ENCODE results near the gene RCOR1.

The RCOR1 gene

DNA sequence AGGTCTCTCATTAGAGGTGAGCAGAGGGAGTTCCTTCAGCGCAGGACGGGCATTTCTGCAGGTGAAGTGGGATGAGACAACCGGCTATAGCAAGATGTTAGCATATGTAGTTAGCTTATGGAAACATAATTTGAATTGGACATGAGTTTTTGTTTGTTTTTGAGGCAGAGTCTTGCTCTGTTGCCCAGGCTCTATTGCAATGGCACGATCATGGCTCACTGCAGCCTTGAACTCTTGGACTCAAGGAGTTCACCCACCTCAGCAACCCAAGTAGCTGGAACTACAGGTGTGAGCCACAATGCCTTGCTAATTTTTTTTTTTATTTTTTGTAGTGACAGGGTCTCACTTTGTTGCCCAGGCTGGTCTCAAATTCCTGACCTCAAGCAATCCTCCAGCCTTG, 69.2 kb downstream of the RCOR1 start:
- no peak for TF ChIP-seq CTCF (IDR thresholded peaks at IDR 0.05)
- TF ChIP-seq ZFX (IDR thresholded peaks at IDR 0.05; ENCODE audit: borderline replicate concordance): no peak

GRCh38 chr14:102662636-102663430, 70.4 kb downstream of the RCOR1 start:
- no peak overlapping the region for H3K27ac ChIP-seq
- TF ChIP-seq CTCF (IDR thresholded peaks at IDR 0.05) (no peak), ZFX (IDR thresholded peaks at IDR 0.05; ENCODE audit: borderline replicate concordance) (no peak)

More for the DNA sequence above, 69.2 kb downstream of the RCOR1 start:
- H3K27ac ChIP-seq: no peak overlapping the region

DNA sequence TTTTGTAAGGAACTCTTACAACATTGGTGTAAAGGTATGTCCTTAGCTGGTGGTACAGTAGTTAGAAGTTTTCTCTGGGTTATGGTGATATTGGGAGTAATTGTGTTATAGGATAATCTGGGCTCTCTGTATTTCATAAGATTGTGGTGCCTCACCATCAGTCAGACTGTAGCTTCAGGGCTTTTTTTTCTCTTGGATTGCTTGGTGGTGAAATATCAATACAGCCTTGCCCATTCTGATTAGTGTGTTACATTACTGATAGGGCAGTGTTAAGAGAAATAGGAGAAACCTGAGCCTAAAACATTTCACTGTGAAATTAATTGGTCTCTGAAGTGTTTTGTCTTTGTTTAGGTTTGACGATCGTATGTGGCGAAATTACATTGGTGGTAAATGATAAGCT, 71.0 kb downstream of the RCOR1 start:
- H3K27ac ChIP-seq: no peak overlapping the region
- no peak for TF ChIP-seq ZFX (IDR thresholded peaks at IDR 0.05; ENCODE audit: borderline replicate concordance)
- TF ChIP-seq CTCF (IDR thresholded peaks at IDR 0.05): no peak

GRCh38 chr14:102665621-102666020, 73.2 kb downstream of the RCOR1 start:
- TF ChIP-seq CTCF (IDR thresholded peaks at IDR 0.05) (no peak), ZFX (IDR thresholded peaks at IDR 0.05; ENCODE audit: borderline replicate concordance) (no peak)
- no peak overlapping the region for H3K27ac ChIP-seq

DNA sequence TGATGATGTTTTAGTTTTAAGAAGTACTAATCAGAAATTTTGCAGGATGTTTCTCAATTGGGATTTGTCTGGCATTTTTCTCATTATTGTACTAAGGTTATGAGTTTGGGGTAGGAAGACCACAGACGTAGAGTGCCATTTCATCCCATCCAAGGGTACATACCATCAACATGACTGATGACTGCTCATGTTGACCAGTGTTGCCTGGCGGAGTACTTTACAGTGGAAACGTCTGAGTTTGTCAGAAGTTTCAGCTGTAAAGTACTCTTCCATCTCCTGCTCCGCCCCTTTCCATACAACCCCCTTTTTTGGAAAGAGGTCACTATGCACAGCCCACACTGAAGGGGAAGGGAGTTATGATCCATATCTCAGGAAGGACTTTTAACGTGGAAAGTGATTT, 74.2 kb downstream of the RCOR1 start:
- no peak overlapping the region for H3K27ac ChIP-seq
- TF ChIP-seq CTCF (IDR thresholded peaks at IDR 0.05) (no peak), ZFX (IDR thresholded peaks at IDR 0.05; ENCODE audit: borderline replicate concordance) (no peak)

DNA sequence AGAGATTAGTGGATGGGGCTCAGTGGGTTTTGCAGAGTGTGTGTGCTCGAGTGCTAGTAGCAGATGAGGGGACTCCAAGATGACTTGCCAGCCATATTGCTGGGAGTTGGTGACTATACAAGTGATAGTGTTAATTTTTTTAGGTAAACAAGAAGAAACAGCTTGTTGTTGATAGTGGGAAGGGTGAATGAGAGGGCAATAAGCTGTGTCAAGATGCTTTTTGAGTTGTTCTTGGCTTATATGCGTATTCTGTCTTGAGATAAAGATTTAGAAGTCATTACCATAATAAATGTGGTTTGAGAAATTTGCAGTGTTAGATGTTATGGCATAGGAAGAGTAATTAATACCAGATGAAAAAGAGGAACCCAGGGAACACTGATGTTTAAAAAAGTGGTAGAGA, 75.3 kb downstream of the RCOR1 start:
- no peak overlapping the region for H3K27ac ChIP-seq
- TF ChIP-seq ZFX (IDR thresholded peaks at IDR 0.05; ENCODE audit: borderline replicate concordance): no peak
- no peak for TF ChIP-seq CTCF (IDR thresholded peaks at IDR 0.05)

GRCh38 chr14:102668291-102668873, 75.9 kb downstream of the RCOR1 start:
- H3K27ac ChIP-seq: no peak overlapping the region
- TF ChIP-seq CTCF (IDR thresholded peaks at IDR 0.05) (no peak), ZFX (IDR thresholded peaks at IDR 0.05; ENCODE audit: borderline replicate concordance) (no peak)
